ENCODE results near the gene SAPCD1.
A peak's percentile ranks its signal among the peaks of the same experiment; 100 is the strongest.

SAPCD1 gene

DNA sequence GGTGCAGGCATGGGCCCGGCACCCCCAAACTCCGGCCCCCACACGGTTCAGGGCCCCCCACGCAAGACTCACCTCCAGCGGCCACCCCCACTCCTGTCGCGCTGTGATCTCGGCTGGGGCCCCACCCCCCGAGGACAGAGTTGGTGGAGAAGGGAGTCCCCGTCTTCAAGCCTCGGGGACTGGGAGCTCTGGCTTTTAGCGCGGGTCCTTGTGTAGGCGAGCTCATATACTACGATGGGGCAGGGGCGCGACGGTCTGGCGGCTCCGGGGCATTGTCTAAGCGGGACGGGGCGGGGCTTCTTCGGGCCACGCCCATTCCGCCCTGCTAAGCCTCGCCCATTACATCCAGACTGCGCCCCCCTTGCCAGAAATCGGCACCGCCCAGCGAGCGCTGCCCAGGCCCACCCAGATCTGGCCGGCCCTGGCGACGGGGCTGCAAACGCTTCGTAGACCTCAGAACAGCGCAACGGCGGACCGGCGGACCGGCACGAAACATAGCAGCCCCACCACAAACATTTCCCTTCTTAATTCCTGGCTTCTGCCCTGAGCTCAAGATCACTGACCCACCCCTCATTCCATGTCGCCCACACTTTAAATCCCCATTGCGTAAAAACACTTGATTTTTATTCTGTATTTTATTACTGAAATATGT, 32.4 kb upstream of the SAPCD1 start:
- DNase-seq: peak; percentile 37

GRCh38 chr6:31730631-31731086, 31.8 kb upstream of the SAPCD1 start:
- no peak for DNase-seq

DNA sequence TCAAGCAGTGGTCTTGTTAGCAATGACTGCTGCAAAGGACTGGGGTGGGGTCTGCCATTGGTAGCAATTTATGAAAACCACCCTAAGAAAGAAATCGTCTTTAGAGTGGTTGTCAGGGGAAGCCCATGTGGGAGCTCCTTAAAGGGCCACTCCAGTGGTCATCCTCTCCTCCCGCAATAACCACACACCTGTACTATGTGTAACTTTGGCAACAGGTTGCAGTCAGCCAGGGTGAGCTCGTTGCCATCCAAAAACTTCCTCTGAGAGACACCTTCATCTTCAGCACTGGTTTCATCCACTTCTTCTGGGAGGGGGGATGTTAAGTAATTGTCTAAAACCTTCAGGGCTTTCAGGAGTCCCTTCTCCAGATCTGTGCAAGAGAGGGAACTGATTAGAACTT, 30.4 kb upstream of the SAPCD1 start:
- DNase-seq: no peak

- DNase-seq: no peak
Observed at GRCh38 chr6:31733734-31734133, 28.7 kb upstream of the SAPCD1 start.

GRCh38 chr6:31734247-31734820, 28.1 kb upstream of the SAPCD1 start:
- no peak for DNase-seq

GRCh38 chr6:31734821-31735406, 27.5 kb upstream of the SAPCD1 start:
- DNase-seq: no peak

GRCh38 chr6:31736021-31736767, 26.3 kb upstream of the SAPCD1 start, which contains the start of gene CLIC1:
TSS of gene CLIC1 (minus strand) at chr6:31736530. CDS start at chr6:31736300, 230 bp downstream.
- peak; percentile 47 for DNase-seq

GRCh38 chr6:31736768-31737314, 25.6 kb upstream of the SAPCD1 start:
- DNase-seq: no peak

DNA sequence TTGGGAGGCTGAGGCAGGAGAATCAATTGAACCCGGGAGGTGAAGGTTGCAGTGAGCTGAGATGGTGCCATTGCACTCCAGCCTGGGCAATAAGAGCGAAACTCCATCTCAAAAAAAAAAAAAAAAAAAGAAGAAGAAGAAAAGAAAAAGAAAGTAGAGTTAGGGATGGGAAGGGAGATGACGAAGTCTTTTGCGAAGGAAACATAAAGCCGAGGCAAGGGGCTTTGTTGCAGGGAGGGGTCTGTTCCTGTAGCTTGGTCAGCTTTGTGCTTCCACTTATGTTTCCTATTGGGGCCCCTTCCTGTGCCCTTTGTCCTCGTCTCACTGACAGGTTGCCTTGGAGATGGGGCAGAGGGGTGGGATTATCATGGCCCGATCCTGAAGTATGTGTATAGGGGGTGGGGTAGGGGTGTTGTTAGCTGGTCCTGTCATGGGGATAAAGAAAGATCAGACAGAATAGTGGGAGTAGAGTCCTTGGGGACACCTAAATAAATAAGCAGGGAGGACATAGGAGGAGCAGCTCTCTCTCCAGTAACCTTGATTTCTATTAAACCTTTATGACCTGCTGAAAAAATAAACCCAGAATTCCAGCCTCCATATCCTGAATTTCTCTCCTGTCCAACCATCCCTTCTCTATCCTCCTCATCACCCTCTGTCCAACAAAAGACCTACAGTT, 25.0 kb upstream of the SAPCD1 start:
- DNase-seq: no peak

DNA sequence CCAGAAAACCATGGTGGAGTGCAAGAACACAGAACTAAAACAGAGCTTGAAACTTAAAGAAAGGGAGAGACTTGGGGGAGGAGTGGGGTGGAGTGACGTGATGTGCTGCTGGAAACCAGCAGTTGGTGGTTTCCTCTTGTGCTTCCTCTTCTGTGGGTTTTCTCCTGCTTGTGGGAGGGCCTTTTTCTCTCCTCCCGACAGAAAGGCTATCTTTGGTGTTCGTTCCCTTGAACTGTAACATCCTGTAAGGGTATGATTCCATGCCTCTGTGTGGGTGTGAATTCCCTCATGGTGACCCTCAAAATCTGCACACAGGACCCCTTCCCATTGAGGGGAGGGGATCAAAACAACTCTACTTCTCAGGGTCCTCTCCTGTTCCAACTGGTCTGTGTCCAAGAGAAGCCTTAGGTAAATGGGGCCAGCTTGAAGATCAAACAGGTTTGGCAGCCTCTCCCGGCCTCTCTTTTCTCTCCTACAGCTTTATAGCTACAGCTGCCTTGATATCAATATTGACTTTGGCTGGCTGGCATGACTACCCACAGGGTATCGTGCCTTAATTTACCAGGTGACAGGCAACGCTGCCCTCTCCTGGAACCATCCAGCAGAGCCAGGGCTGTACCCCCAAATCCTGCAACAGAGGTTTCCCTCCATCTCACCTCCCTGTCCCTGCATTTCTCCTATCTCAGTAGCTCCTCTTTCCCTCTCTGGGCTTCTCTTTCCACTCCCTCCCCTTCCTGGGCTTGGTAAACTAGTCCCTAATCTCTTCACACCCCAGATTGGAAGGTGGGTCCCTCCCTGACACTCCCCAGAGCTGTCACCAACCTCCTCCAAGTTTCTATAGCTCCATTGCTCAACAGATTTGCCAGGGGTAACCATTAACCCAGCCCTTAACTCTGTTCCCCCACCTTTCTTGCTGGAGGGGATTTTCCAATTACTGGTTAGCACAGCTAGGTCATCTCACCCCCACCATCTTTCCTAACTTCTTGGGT, 24.2 kb upstream of the SAPCD1 start:
- no peak for DNase-seq

GRCh38 chr6:31739639-31740396, 22.6 kb upstream of the SAPCD1 start, which contains the start of gene MSH5:
TSS of gene MSH5 (plus strand) at chr6:31740005. CDS start at chr6:31740467, 462 bp downstream.
- DNase-seq: peak; percentile 99

DNA sequence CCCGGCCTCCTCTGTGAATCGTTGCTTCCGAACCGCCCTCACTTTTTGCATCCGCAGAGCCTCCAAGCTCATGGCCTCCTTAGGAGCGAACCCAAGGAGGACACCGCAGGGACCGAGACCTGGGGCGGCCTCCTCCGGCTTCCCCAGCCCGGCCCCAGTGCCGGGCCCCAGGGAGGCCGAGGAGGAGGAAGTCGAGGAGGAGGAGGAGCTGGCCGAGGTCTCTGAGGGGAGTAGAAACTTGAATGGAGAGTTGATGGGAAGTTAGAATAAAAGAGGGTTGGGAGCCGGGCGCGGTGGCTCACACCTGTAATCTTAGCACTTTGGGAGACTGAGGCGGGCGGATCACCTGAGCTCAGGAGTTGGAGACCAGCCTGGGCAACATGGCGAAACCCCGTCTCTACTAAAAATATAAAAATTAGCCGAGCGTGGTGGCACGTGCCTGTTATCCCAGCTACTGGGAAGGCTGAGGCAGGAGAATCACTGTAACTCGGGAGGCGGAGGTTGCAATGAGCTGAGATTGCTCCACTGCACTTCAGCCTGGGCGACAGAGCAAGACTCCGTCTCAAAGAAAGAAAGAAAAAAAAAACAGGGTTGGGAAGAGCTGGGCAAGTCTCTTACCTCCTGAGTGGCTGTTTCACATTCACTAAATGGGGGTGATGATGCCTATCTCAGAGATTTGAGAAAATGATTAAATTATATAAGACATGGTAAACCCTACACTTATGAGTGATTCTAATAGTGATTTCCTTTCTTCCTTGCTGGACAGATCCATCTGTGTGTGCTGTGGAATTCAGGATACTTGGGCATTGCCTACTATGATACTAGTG, 21.8 kb upstream of the SAPCD1 start:
- DNase-seq: no peak

GRCh38 chr6:31741815-31742214, 20.6 kb upstream of the SAPCD1 start:
- no peak for DNase-seq

DNA sequence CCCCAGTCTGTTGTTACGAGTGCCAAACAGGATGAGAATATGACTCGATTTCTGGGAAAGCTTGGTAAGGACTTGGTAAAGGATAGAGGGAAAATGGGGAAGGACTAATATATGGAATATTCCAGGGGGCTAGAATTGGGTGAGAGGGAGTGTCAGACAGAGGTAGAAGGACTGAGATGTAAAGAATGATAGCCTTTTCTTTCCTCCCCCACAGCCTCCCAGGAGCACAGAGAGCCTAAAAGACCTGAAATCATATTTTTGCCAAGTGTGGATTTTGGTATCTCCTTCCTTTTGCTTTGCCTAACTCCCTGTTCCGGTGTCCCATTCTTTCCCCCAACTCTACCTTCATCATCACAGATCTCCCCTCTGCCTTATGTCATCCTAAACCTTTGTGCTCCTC, 19.6 kb upstream of the SAPCD1 start:
- no peak for DNase-seq

DNA sequence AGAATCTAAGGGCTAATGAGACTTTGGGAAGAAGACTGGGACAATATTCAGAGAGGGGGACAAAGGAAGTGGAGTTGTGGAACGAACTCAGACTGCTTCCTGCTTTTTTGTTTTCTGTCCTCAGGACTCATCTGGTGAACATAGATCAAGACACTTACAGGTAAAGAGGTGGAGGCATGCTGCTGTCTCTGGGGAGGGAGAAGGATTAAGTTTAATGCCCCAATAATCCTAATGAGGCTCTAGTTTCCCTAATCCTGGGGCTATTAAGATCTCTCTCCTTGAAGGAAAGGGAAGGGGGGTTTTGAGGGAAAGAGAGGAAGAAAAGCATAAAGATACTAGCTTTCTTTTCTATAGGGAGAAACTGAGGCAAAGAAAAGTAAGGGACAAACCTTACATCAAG, 18.0 kb upstream of the SAPCD1 start:
- no peak for DNase-seq

DNA sequence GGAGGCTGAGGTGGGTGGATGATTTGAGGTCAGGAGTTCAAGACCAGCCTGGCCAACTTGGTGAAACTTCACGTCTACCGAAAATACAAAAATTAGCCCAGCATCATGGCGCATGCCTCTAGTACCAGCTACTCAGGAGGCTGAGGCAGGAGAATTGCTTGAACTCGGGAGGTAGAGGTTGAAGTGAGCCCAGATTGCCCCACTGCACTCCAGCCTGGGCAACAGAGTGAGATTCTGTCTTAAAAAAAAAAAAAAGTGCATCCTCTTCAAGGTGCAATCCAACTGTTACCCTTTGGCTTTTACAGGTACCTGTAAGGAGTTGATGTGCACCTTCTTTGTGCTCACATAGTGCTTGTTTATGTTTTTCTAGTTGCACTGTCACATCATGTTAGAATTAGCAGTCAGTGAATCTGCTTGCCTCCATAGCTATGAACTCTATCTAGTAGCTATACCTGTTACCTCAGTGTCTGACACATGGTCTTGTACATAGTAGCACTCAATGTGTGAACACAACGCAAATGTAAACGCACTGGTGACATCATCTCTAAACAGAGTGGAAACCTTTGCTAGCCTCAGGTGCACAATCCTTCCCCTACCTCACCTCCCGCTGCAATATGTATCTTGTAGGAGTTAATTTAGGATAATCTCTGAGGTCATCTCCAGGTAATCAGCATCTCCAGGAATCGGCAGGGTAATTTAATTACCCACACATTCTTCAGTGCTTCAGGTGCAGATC, 13.0 kb upstream of the SAPCD1 start:
- DNase-seq: no peak

DNA sequence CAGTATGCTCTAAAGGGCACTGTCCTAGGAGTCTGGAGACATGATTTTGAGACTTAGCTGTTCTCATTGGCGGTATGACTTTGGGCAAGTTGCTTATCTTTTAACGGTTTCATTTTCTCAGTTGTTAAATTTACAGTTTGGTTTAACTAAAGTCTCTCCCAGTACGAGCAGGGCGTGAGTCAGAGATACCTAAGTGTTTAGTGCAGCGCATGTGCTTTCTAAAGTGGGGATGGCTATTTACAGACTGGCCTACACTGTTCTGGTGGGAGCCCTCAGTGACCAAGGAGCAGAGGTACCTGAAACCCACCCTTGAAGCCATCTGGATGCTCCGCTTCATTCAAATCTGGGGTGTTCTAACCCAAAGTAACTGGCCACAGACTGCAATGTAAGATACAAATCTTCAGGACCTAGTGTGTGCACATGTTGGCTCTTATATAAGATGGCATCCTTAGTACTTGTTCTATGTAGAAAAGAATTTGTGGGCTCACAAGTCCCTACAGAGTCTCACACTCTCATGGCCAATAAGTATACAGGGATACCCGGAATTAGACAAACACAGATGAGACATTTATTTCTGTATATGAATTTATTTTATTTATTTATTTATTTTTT, 11.9 kb upstream of the SAPCD1 start:
- no peak for DNase-seq

GRCh38 chr6:31752739-31753319, 9.6 kb upstream of the SAPCD1 start:
- no peak for DNase-seq

All from NCI-H446 treated with DMSO at 0.1 percent for 48 hours (cell line).